ENCODE measurements around the gene RBMS1. TPM values are rescaled to one million over a fixed set of nuclear protein-coding genes. Genes with fewer than 3 reads are reported as not detected.
"Not testable (repeated sequence)": the region's sequence is repeated elsewhere in the genome, so short reads cannot be mapped to it uniquely, and the experiment has no call there.

Gene RBMS1
- total RNA-seq, 2 experiments from 2014 or later: 35.8 to 38.6 TPM

GRCh38 chr2:160372010-160372356 is 121.6 kb downstream of the RBMS1 start:
- POLR2A ChIA-PET: no interaction called here

GRCh38 chr2:160371251-160372009 is 122.2 kb downstream of the RBMS1 start:
- no peak for TF ChIP-seq CTCF (IDR thresholded peaks at IDR 0.05)
- H3K4me1 Mint-ChIP-seq (ENCODE audit: low read depth): peaks cover 81% of the 10 kb centered on the region
- peaks cover 6% of the 10 kb centered on the region for H3K36me3 Mint-ChIP-seq (ENCODE audit: low read depth)
- intact Hi-C loops (cut with micrococcal nuclease): no loop called here
- H3K27me3 Mint-ChIP-seq: no peaks in the 10 kb centered on the region
- POLR2A ChIA-PET: no interaction called here
- ATAC-seq: peak; percentile 29
- DNase-seq: no peak
- H3K4me3 Mint-ChIP-seq: no peak overlapping the region
- CTCF ChIA-PET: interaction anchor here (0.9 to 1.4 kb wide), 3 partner anchors 15 to 47 kb away, joined by 3 to 5 read pairs (median 3); no protein-coding TSS in a partner anchor
- no peaks in the 10 kb centered on the region for H3K9me3 Mint-ChIP-seq
- peak overlapping the region; percentile 38 for H3K27ac Mint-ChIP-seq

More at GRCh38 chr2:160372010-160372356, 121.6 kb downstream of the RBMS1 start:
- DNase-seq (no peak), ATAC-seq (no peak)
- intact Hi-C loops (cut with micrococcal nuclease): no loop called here
- H3K27me3 Mint-ChIP-seq: no peaks in the 10 kb centered on the region
- H3K9me3 Mint-ChIP-seq: no peaks in the 10 kb centered on the region
- no peak for TF ChIP-seq CTCF (IDR thresholded peaks at IDR 0.05)
- CTCF ChIA-PET: interaction anchor here (1.0 kb wide), 1 partner anchor 24 kb away, joined by 3 read pairs; no protein-coding TSS in a partner anchor
- no peak overlapping the region for H3K4me3 Mint-ChIP-seq
- H3K36me3 Mint-ChIP-seq (ENCODE audit: low read depth): peaks cover 3% of the 10 kb centered on the region
- peaks cover 84% of the 10 kb centered on the region for H3K4me1 Mint-ChIP-seq (ENCODE audit: low read depth)
- H3K27ac Mint-ChIP-seq: no peak overlapping the region

- POLR2A ChIA-PET: interaction anchor here (1.0 kb wide), 1 partner anchor 23 kb away, joined by 4 read pairs; no protein-coding TSS in a partner anchor
- Mint-ChIP-seq H3K27me3 (no peaks in the 10 kb centered on the region), H3K4me1 (ENCODE audit: low read depth) (peaks cover 76% of the 10 kb centered on the region), H3K4me3 (no peak overlapping the region), H3K36me3 (ENCODE audit: low read depth) (peaks cover 22% of the 10 kb centered on the region), H3K9me3 (no peaks in the 10 kb centered on the region), H3K27ac (peak overlapping the region; percentile 27)
- no peak for TF ChIP-seq CTCF (IDR thresholded peaks at IDR 0.05)
- ATAC-seq (no peak), DNase-seq (no peak)
- intact Hi-C loops (cut with micrococcal nuclease): no loop called here
- CTCF ChIA-PET: interaction anchor here (0.8 kb wide), 1 partner anchor 23 kb away, joined by 3 read pairs; no protein-coding TSS in a partner anchor
These were observed 124.3 kb downstream of the RBMS1 start for GRCh38 chr2:160368988-160369930.

- TF ChIP-seq CTCF (IDR thresholded peaks at IDR 0.05): no peak
- H3K4me1 Mint-ChIP-seq (ENCODE audit: low read depth): peaks cover 73% of the 10 kb centered on the region
- intact Hi-C loops (cut with micrococcal nuclease): no loop called here
- no peaks in the 10 kb centered on the region for H3K27me3 Mint-ChIP-seq
- ChIA-PET CTCF (interaction anchor here (1.0 to 1.8 kb wide), 2 partner anchors 9 to 15 kb away, joined by 3 to 8 read pairs; no protein-coding TSS in a partner anchor), POLR2A (no interaction called here)
- no peaks in the 10 kb centered on the region for H3K9me3 Mint-ChIP-seq
- H3K4me3 Mint-ChIP-seq: peak overlapping the region; percentile 23
- H3K36me3 Mint-ChIP-seq (ENCODE audit: low read depth): peaks cover 29% of the 10 kb centered on the region
- peak; percentile 82 for ATAC-seq
- DNase-seq: peak; percentile 52
- peak overlapping the region; percentile 36 for H3K27ac Mint-ChIP-seq
These were observed 125.7 kb downstream of the RBMS1 start for GRCh38 chr2:160367887-160368286.

GRCh38 chr2:160367139-160367538 is 126.5 kb downstream of the RBMS1 start:
- H3K27me3 Mint-ChIP-seq; H3K9me3 Mint-ChIP-seq; H3K4me3 Mint-ChIP-seq; H3K27ac Mint-ChIP-seq; intact Hi-C loops (cut with micrococcal nuclease); POLR2A ChIA-PET; ATAC-seq; DNase-seq: not testable (repeated sequence)
- Mint-ChIP-seq H3K36me3 (ENCODE audit: low read depth) (peaks cover 31% of the 10 kb centered on the region), H3K4me1 (ENCODE audit: low read depth) (peaks cover 71% of the 10 kb centered on the region)
- CTCF ChIA-PET: interaction anchor here (1.0 to 1.8 kb wide), 3 partner anchors 8 to 14 kb away, joined by 3 to 8 read pairs (median 3); no protein-coding TSS in a partner anchor

Measured in activated CD8-positive, alpha-beta T cell treated with anti-CD3 and anti-CD28 coated beads for 36 hours (primary cell).